Measurements from ENCODE around the gene ZIC1. TPM values are rescaled to one million over a fixed set of nuclear protein-coding genes. Genes with fewer than 3 reads are reported as not detected.

ZIC1 gene
- polyA plus RNA-seq, 4 donors = 0.03 TPM; not detected in 3

DNA sequence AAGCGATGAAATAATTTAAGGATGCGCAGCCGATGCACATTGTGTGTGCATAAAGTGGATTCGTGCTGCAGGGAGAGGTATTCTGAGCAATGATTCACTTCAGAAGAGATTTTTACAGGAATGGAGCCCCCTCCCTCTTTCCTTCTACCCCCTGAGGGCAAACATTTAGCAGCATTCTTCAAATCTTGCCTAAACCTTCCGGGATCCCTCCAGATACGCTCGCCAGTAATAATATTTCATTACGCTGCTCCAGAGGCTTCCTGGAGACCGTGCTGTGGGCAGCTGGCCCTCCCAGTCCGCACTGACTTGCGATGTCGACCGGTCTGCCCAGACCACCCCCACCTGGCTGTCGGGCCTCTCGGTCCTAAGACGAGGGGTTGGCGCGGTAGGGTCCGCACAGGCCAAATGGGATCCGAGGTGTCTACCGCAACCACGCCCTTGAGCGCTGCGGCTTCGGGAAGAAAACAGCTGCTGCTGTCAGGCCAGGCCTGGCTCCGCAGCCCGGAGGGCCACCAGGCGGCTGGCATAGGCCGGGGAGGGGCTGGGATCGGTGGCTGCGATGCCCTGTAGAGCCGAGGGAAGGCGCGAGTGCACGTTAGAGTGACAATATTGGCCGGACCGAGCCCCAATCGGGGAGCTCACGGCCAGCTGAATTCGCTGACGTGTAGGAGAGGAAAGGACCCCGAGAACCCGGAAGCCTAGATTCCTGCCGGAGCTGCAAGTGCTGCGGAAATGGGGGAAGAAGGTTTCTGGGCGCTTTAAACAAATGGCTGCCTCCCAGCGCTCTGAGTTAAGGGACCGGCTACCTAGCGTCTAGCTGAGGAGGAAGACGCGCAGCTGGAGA is 17.2 kb upstream of the ZIC1 start:
- Histone ChIP-seq H3K9me3 (ENCODE audit: control insufficient read depth in 2 of 2, insufficient read depth in 1 of 2, low read depth in 1 of 2, low read length in 1 of 2) (peaks cover 3 to 29% of the 10 kb centered on the region in 2 donors), H3K36me3 (ENCODE audit: control insufficient read depth in 3 of 3, insufficient read depth in 2 of 3, low read depth in 1 of 3, low read length in 3 of 3) (no peaks in the 10 kb centered on the region), H3K4me1 (ENCODE audit: control insufficient read depth in 3 of 3, insufficient read depth in 2 of 3, low read depth in 1 of 3, low read length in 2 of 3) (no peaks in the 10 kb centered on the region), H3K4me3 (ENCODE audit: low read depth in 1 of 3, low read length in 3 of 3) (peak overlapping the region in 1 of 3 donors; percentile 6), H3K27ac (ENCODE audit: low read depth in 1 of 3, low read length in 2 of 3) (no peak overlapping the region), H3K27me3 (ENCODE audit: control insufficient read depth in 3 of 3, insufficient read depth in 3 of 3, low read length in 3 of 3) (peaks cover 6 to 100% (median 80%) of the 10 kb centered on the region in 3 donors)
- no peak for DNase-seq
- FAIRE-seq = no peak
- 5 to 16% (median 10%) methylated on average over 51 of the region's 51 CpGs for WGBS, 3 donors

GRCh38 chr3:147392625-147392946 is 16.6 kb upstream of the ZIC1 start:
- Histone ChIP-seq H3K4me1 (ENCODE audit: control insufficient read depth in 3 of 3, insufficient read depth in 2 of 3, low read depth in 1 of 3, low read length in 2 of 3) (no peaks in the 10 kb centered on the region), H3K27ac (ENCODE audit: low read depth in 1 of 3, low read length in 2 of 3) (no peak overlapping the region), H3K27me3 (ENCODE audit: control insufficient read depth in 3 of 3, insufficient read depth in 3 of 3, low read length in 3 of 3) (peaks cover 4 to 100% (median 81%) of the 10 kb centered on the region in 3 donors), H3K36me3 (ENCODE audit: control insufficient read depth in 3 of 3, insufficient read depth in 2 of 3, low read depth in 1 of 3, low read length in 3 of 3) (no peaks in the 10 kb centered on the region), H3K4me3 (ENCODE audit: low read depth in 1 of 3, low read length in 3 of 3) (peak overlapping the region in 1 of 3 donors; percentile 6), H3K9me3 (ENCODE audit: control insufficient read depth in 2 of 2, insufficient read depth in 1 of 2, low read depth in 1 of 2, low read length in 1 of 2) (peaks cover 3 to 33% of the 10 kb centered on the region in 2 donors)
- DNase-seq (no peak), FAIRE-seq (no peak)
- WGBS, 3 donors = 5 to 18% (median 10%) methylated on average over 15 of the region's 15 CpGs

- peak overlapping the region in 1 of 3 donors; percentile 9 for H3K4me3 ChIP-seq (ENCODE audit: low read depth in 1 of 3, low read length in 3 of 3)
- no peak for DNase-seq
Measured at GRCh38 chr3:147393261-147393942, 15.8 kb upstream of the ZIC1 start.

DNA sequence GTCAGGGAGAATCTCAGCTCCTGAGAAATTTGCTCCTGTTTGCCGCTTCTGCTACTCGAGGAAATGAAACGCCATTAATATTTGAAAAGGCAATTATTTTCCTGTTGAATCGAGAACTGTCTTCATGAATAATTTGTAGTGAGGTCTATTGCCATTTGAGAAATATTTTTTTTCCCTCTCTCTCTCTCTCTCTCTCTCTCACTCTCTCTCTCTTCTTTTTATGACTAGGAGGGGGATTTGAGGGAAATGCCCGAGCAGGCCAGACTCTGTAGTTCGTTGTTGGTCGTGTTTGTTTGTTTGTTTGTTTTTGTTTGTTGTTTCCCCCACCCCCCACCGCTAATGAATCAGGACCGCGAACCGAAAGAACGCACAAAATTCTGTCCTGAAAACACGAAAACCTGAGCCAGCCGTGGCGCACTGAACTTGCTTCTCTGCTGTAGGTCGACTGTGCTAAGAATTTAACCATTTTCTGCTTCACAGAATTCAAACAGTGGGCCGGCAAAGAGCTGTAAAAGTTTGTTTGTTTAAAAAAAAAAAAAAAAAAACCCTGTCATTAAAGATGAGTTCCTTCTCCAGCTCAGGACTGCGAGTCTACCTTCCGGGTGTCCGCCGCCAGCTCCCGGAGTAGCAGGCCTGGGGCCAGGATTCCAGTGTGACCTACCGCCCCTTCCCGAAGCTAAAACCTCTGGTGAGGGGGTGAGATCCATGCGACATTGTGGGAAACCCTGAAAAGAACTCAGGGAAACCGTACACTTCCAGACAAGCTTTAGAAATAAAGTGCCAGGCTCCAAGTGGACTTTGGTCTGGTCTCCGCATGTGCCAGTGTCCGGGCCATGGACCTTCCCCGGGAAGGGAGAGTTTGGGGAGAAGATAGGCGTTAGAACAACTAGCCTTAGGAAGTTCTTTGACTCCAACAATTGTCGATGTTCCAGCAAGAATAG is 15.0 kb upstream of the ZIC1 start:
- Histone ChIP-seq H3K27me3 (ENCODE audit: control insufficient read depth in 3 of 3, insufficient read depth in 3 of 3, low read length in 3 of 3) (peaks cover 4 to 100% (median 77%) of the 10 kb centered on the region in 3 donors), H3K4me1 (ENCODE audit: control insufficient read depth in 3 of 3, insufficient read depth in 2 of 3, low read depth in 1 of 3, low read length in 2 of 3) (no peaks in the 10 kb centered on the region), H3K36me3 (ENCODE audit: control insufficient read depth in 3 of 3, insufficient read depth in 2 of 3, low read depth in 1 of 3, low read length in 3 of 3) (no peaks in the 10 kb centered on the region), H3K9me3 (ENCODE audit: control insufficient read depth in 2 of 2, insufficient read depth in 1 of 2, low read depth in 1 of 2, low read length in 1 of 2) (peaks cover 3 to 36% of the 10 kb centered on the region in 2 donors), H3K4me3 (ENCODE audit: low read depth in 1 of 3, low read length in 3 of 3) (no peak overlapping the region), H3K27ac (ENCODE audit: low read depth in 1 of 3, low read length in 2 of 3) (no peak overlapping the region)
- no peak for FAIRE-seq
- WGBS, 3 donors = 8 to 10% (median 8%) methylated on average over 31 of the region's 31 CpGs
- DNase-seq = no peak

More at GRCh38 chr3:147393261-147393942, 15.8 kb upstream of the ZIC1 start:
- Histone ChIP-seq H3K36me3 (ENCODE audit: control insufficient read depth in 3 of 3, insufficient read depth in 2 of 3, low read depth in 1 of 3, low read length in 3 of 3) (no peaks in the 10 kb centered on the region), H3K9me3 (ENCODE audit: control insufficient read depth in 2 of 2, insufficient read depth in 1 of 2, low read depth in 1 of 2, low read length in 1 of 2) (peaks cover 3 to 36% of the 10 kb centered on the region in 2 donors), H3K27ac (ENCODE audit: low read depth in 1 of 3, low read length in 2 of 3) (no peak overlapping the region), H3K27me3 (ENCODE audit: control insufficient read depth in 3 of 3, insufficient read depth in 3 of 3, low read length in 3 of 3) (peaks cover 4 to 100% (median 81%) of the 10 kb centered on the region in 3 donors), H3K4me1 (ENCODE audit: control insufficient read depth in 3 of 3, insufficient read depth in 2 of 3, low read depth in 1 of 3, low read length in 2 of 3) (no peaks in the 10 kb centered on the region)
- FAIRE-seq = no peak
- WGBS, 3 donors = 8 to 15% (median 14%) methylated on average over 44 to 54 of the region's 54 CpGs

- no peak for FAIRE-seq
- H3K27ac ChIP-seq (ENCODE audit: low read depth in 1 of 3, low read length in 2 of 3) = no peak overlapping the region
- no peak for DNase-seq
- peaks cover 3 to 33% of the 10 kb centered on the region in 2 donors for H3K9me3 ChIP-seq (ENCODE audit: control insufficient read depth in 2 of 2, insufficient read depth in 1 of 2, low read depth in 1 of 2, low read length in 1 of 2)
- peaks cover 3 to 100% (median 75%) of the 10 kb centered on the region in 3 donors for H3K27me3 ChIP-seq (ENCODE audit: control insufficient read depth in 3 of 3, insufficient read depth in 3 of 3, low read length in 3 of 3)
- WGBS, 3 donors = 9 to 15% (median 14%) methylated on average over 5 of the region's 5 CpGs
- H3K4me3 ChIP-seq (ENCODE audit: low read depth in 1 of 3, low read length in 3 of 3) = no peak overlapping the region
- H3K4me1 ChIP-seq (ENCODE audit: control insufficient read depth in 3 of 3, insufficient read depth in 2 of 3, low read depth in 1 of 3, low read length in 2 of 3) = no peaks in the 10 kb centered on the region
- no peaks in the 10 kb centered on the region for H3K36me3 ChIP-seq (ENCODE audit: control insufficient read depth in 3 of 3, insufficient read depth in 2 of 3, low read depth in 1 of 3, low read length in 3 of 3)
Measured at GRCh38 chr3:147394884-147395225, 14.3 kb upstream of the ZIC1 start.

DNA sequence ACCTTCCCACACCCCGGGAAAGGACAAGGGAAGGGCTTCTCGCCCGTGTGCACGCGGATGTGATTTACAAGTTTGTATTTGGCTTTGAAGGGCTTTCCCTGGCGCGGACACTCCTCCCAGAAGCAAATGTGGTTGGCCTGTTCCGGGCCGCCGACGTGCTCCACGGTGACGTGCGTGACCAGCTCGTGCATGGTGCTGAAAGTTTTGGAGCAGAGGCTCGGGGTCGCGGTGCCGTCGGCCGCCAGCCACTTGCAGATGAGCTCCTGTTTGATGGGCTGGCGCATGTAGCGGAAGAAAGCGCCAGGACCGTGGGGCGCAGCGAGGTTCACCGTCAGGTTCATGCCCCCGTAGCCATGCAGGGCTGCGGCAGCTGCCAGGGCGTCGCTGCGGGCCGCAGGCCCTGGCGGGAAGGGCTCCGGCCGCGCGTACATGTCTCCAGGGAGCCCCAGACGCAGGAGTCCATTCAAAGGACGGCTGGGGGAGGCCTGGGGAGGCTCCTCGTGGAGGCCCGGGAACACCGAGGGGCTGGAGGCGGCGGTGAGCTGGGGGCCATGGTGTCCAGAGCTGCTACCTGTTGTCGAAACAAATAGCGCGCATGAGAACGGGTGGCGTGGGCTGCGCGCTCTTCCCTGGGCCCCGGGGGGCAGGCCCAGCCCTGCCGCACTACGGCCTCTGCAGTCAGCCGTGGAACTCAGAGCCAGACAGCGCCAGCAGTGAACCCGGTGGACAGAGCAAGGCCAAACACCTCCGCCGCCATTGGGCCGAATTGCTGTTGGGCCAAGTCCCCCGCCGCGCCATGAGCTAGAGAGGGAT is 13.1 kb upstream of the ZIC1 start:
- FAIRE-seq = no peak
- H3K27me3 ChIP-seq (ENCODE audit: control insufficient read depth in 3 of 3, insufficient read depth in 3 of 3, low read length in 3 of 3) = peaks cover 3 to 100% (median 68%) of the 10 kb centered on the region in 3 donors
- H3K36me3 ChIP-seq (ENCODE audit: control insufficient read depth in 3 of 3, insufficient read depth in 2 of 3, low read depth in 1 of 3, low read length in 3 of 3) = no peaks in the 10 kb centered on the region
- H3K27ac ChIP-seq (ENCODE audit: low read depth in 1 of 3, low read length in 2 of 3) = no peak overlapping the region
- WGBS, 3 donors = 7 to 26% (median 17%) methylated on average over 65 of the region's 65 CpGs
- peaks cover 0 to 26% of the 10 kb centered on the region in 2 donors for H3K9me3 ChIP-seq (ENCODE audit: control insufficient read depth in 2 of 2, insufficient read depth in 1 of 2, low read depth in 1 of 2, low read length in 1 of 2)
- DNase-seq = no peak
- no peak overlapping the region for H3K4me3 ChIP-seq (ENCODE audit: low read depth in 1 of 3, low read length in 3 of 3)
- no peaks in the 10 kb centered on the region for H3K4me1 ChIP-seq (ENCODE audit: control insufficient read depth in 3 of 3, insufficient read depth in 2 of 3, low read depth in 1 of 3, low read length in 2 of 3)

GRCh38 chr3:147396712-147397046 is 12.5 kb upstream of the ZIC1 start:
- Histone ChIP-seq H3K27me3 (ENCODE audit: control insufficient read depth in 3 of 3, insufficient read depth in 3 of 3, low read length in 3 of 3) (peaks cover 3 to 99% (median 64%) of the 10 kb centered on the region in 3 donors), H3K4me3 (ENCODE audit: low read depth in 1 of 3, low read length in 3 of 3) (no peak overlapping the region), H3K36me3 (ENCODE audit: control insufficient read depth in 3 of 3, insufficient read depth in 2 of 3, low read depth in 1 of 3, low read length in 3 of 3) (no peaks in the 10 kb centered on the region), H3K27ac (ENCODE audit: low read depth in 1 of 3, low read length in 2 of 3) (no peak overlapping the region), H3K9me3 (ENCODE audit: control insufficient read depth in 2 of 2, insufficient read depth in 1 of 2, low read depth in 1 of 2, low read length in 1 of 2) (peaks cover 0 to 23% of the 10 kb centered on the region in 2 donors), H3K4me1 (ENCODE audit: control insufficient read depth in 3 of 3, insufficient read depth in 2 of 3, low read depth in 1 of 3, low read length in 2 of 3) (no peaks in the 10 kb centered on the region)
- no peak for DNase-seq
- 6 to 25% (median 25%) methylated on average over 17 of the region's 17 CpGs for WGBS, 3 donors
- no peak for FAIRE-seq

Data from small intestine (tissue), 7 donors.